Peyer's patch (tissue), 4 donors: Measurements from ENCODE around the gene SLC25A40.

ENCODE experiments used
- CTCF ChIP-seq, 6 experiments: fragments of 450-650 bp in 4 of 6; fragments of 200-600 bp in 2 of 6; sonication (generic) in 1 of 6; IDR thresholded peaks; one replicate each; pipeline ENCODE4 v1.5.1; 2017 to 2019; ENCODE audit warnings: antibody characterized with exemption in 6 of 6, mild to moderate bottlenecking in 3 of 6, moderate library complexity in 1 of 6
- POLR2A ChIP-seq, 2 donors: fragments of 450-650 bp; IDR thresholded peaks; one replicate each; pipeline ENCODE4 v1.5.1; 2017; ENCODE audit warnings: antibody characterized with exemption in 2 of 2, mild to moderate bottlenecking in 2 of 2, moderate library complexity in 2 of 2

- TF ChIP-seq CTCF (IDR thresholded peaks at IDR 0.05) (no peak), POLR2A (IDR thresholded peaks at IDR 0.05) (no peak)
Observed at GRCh38 chr7:87877366-87878040, 1.3 kb upstream of the SLC25A40 start.
